ENCODE measurements around the gene LAS1L.
"Not testable (repeated sequence)": the region's sequence is repeated elsewhere in the genome, so short reads cannot be mapped to it uniquely, and the experiment has no call there.

LAS1L gene

DNA sequence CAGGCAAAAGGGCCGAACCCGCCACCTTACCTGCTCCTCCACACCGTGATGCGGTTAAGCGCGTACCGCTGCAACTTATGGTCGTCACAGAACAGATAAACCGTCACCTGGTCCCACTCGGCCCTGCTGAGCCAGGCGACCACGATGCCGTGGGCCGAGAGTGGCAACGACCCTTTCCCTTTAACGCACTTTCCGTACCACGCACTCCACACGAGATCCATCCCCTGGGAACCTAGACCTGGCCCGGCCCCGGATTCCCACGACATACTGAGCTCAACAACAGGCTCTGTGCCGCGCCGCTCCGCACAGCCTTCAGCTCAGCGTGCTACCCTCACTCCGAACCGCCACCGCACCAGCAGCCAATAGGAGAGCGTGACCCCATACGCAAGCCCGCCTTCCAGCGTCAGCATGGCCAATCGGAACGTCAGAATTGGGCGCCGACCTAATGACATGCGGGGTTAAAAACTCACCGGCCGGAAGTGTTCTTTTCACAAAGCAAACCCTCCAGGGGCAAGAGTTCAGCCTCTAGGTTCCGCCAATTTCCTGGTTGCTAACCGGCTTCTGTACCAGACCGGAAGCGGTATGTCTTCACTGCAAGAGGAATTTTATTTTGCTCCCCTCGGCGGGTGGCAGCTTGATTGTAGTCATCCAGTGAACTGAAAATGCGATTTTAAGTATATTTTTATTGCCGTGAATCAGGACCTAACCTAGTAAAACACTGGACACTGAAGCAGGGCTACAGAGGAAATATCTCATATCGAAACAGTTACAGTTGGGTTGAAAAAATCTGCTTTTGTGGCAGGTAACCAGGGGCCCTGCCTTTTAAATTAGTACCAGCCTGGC, at the start of gene LAS1L:
TSS of gene LAS1L (minus strand) at position 338 of the 843 bp plus-strand sequence. CDS start at position 266, 72 bp downstream.
- DNase-seq (ENCODE audit: low read depth): peak; percentile 82

- no peak for DNase-seq (ENCODE audit: low read depth)
Measured at GRCh38 chrX:65582450-65583082, 48.0 kb upstream of the LAS1L start.

DNA sequence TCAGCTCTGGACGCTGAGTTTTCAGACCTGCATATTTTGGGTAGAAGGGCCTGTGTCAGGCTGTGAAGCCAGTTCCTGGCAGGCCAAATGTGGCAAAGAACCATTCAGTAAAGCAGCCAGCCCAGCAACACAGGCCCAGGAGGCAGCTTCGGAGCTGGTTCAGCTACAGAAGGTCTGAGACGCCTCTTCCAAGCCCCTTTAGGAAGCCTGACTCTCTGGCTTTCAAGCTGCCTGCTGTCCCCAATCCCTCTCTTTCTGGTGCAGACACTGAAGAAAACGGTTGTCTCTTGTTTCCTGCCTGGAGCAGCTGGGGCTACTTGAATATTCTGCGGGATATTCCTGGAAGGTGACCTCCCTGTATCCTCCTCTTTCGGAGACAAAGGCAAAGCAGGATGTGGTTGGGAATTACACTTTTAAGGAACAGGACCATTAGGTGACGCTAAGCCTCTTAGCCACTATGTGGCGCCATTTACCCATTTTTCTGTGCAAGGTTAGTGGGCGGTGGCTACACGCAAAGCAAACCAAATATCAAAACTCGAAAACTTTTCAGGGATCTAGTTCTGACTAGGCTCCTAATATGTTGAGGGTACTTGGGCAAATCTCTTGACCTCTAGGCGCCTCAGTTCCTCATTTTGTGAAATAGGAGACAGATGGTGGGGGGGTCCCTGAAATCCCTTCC, 47.2 kb upstream of the LAS1L start:
- DNase-seq (ENCODE audit: low read depth): peak; percentile 31

GRCh38 chrX:65578346-65578745, 43.8 kb upstream of the LAS1L start:
- no peak for DNase-seq (ENCODE audit: low read depth)

GRCh38 chrX:65576160-65576559, 41.6 kb upstream of the LAS1L start:
- no peak for DNase-seq (ENCODE audit: low read depth)

- DNase-seq (ENCODE audit: low read depth): no peak
Measured at GRCh38 chrX:65575022-65575421, 40.4 kb upstream of the LAS1L start.

DNA sequence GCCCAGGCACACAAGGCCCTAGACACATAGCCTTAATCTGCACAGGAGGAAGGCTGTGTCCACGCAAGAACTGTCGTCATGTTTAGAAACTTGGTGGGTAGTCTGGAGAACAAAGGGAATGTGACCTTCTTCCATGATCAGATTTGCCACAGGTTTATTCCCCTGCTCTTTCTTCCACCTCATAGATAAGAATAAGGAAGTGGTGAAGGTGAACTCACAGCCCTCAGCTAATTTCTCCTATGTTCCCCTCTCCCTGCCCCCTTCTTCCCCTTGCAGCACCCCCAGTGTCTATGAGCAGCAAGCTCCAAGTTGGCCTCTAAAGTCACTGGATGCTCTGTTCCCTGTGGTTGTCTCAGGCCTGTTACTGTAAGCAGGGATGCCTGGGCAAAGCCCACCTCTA, 39.8 kb upstream of the LAS1L start:
- no peak for DNase-seq (ENCODE audit: low read depth)

DNA sequence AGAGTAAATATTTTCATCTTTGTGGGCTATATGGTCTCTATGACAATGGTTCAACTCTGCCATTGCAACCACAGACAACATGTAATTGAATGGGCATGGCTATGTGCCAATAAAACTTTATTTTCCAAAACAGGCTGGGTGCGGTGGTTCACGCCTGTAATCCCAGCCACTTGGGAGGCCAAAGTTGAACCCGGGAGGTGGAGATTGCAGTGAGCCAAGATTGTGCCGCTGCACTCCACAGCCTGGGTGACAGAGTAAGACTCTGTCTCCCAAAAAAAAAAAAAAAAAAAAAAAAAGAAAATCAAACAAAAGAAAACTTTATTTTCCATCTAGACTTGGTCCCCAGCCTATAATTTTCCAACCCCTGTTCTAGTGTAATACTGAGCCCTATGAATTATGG, 38.4 kb upstream of the LAS1L start:
- no peak for DNase-seq (ENCODE audit: low read depth)

GRCh38 chrX:65562850-65563249, 28.3 kb upstream of the LAS1L start:
- DNase-seq (ENCODE audit: low read depth): not testable (repeated sequence)

DNA sequence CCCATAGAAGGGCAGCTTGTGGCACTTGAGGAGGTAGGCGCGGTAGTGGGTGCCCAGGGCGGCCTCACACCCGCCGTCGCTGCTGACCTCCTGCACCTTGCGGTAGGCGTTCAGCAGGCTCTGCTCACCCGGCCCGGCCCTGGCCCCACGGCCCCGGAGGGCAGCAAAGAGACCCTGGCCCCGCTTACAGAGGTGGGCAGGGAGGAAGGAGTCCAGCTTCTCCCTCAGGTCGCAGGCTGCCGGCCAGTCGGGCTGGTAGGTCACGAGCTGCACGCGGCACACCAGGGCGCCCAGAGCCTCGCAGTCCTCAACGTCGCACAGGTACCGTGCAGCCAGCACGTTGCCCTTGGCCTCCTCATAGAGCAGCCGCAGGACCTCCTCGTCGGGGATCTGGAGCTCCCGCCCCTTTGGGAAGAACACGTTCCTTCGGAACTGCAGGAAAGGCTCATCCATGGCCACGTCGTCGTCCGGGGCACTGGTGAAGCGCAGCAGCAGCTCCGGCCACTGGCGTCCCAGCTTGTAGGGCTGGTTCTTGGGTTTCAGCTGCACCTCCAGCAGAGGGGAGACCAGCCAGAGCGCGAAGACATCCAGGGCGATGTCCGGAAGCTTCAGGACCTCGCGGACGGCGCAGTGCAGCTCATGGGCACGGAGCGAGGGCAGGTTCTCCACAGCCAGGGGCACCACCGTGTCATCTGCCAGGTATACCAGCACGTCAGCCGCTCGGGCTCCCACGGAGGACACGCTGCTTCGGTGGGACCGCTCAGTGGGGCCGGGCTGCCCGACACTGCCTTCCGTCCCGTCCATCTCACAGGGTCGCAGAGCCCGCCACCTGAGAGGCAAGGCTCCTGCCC, 17.1 kb upstream of the LAS1L start:
- no peak for DNase-seq (ENCODE audit: low read depth)

GRCh38 chrX:65551086-65551485, 16.5 kb upstream of the LAS1L start:
- no peak for DNase-seq (ENCODE audit: low read depth)

DNA sequence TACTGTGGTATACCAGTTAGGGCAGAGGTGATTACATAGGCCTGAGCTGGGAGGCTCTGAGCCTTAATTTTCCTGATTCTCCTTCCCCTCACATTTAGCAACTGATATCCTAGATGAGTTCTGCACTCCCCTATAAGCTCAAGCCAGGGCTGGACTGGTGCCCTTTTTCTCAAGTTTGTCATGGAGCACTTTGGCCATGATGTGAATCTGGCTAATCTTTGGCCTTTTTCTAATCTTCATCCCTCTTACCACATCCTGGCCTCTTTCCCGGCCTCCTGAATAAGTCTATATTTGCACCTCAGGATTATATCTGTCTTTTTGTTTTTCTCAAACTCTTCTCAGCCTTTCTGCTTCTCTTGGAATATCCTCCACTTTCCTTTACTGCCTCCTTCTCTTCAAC, 10.9 kb upstream of the LAS1L start:
- no peak for DNase-seq (ENCODE audit: low read depth)

- DNase-seq (ENCODE audit: low read depth): no peak
Measured at GRCh38 chrX:65537229-65537628, 2.6 kb upstream of the LAS1L start.

DNA sequence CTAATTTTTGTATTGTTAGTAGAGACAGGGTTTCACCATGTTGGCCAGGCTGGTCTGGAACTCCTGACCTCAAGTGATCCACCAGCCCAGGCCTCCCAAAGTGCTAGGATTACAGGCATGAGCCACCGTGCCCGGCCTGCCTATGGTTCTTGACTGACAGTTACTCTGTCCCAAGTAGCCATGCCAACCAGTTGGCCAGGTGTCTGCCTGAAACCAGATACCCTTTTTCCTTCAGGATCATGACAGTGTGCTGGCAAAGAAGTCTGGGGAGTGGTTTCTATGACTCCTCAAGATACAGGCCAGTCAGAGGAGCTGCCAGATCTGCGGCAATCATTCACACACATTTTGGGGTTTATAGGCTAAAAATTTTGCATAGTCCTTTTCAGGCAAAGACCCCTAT, 1.7 kb upstream of the LAS1L start:
- no peak for DNase-seq (ENCODE audit: low read depth)

DNA sequence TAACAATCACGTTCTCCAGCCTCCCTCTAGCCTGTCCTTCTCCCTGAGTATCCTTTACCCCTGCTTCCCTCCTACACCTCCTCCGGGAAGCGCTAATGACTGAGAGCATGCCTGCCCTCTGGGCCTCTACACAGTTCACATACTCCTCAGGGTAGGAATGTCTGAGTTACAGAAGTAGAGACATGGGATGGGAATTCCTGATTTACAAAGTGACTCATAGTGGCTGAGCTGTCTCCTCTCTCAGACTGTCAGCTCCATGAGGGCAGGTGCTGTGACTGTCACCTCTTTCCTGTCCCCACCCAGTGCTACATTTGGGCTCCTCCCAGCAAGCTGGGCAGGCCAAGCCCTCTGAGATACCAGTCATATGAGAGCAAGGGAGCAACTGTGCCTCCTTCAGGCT, 2.6 kb downstream of the LAS1L start:
- no peak for DNase-seq (ENCODE audit: low read depth)

- DNase-seq (ENCODE audit: low read depth): no peak
Measured at GRCh38 chrX:65528705-65529340, 5.8 kb downstream of the LAS1L start.

GRCh38 chrX:65528293-65528692, 6.3 kb downstream of the LAS1L start:
- DNase-seq (ENCODE audit: low read depth): no peak

DNA sequence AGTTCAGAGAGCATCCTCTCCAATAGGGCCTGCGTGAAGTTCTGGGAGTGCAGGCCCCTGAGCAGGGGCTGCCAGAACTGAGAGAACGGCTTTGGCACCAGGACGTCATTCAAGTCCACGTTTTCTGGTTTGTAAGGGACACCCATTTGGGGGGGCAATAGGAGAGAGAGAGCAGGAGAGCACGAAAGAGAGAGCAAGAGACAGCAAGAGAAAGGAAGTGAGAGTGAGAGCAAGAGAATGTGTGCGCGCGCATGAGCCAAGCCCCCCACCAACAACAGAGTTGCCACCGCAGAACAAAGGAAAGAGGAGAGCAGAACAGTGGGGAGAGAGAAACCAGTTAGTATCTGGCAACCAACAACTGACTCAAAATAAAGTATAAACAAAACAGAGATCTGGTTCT, 10.4 kb downstream of the LAS1L start:
- no peak for DNase-seq (ENCODE audit: low read depth)

DNA sequence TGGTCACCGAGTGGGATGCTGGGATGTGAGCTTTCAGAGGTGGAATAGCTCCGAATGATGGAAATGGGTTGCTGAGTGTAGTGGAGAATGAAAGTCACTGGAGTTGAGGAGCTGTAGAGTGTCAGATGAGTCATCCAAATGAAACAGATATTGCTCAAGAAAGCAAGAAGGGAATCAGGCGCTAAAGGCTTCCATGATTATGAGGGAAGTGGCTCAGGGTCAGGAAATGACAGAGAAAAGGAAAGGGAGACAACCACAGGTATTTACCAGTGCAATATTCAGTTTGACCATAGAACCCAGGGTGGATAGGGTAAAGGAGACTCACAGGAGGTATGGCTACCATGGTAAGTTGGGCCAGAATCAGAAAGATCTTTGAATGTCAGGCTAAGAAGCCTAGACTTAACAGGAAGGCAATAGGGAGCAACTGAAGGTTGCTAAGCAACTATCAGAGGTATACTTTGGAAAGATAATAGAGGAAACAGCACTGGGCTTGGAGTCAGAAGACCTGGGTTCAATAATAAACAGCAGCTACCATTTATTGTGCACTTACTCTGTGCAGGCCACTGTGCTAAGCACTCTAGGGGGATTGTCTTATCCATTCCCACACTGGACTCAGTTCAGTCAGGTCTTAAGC, 11.7 kb downstream of the LAS1L start:
- no peak for DNase-seq (ENCODE audit: low read depth)

DNA sequence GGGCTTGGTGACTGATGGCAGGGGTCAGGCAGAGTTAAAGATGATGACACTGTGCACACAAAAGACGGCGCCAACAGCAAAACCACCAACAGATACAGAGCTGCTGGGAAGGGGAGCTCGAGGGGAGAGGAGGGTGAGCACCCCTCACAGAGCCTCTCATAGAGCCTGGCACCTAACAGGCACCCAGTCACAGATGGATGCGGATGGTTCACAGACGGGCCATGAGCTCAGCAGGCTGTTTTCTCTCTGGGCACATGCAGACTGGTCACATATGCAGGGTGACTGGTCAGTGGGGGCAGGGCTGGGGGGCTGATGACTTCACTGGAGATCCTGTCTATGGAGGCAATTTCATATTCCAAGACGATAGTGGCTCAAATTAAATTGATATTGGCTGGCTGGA, 15.1 kb downstream of the LAS1L start:
- not testable (repeated sequence) for DNase-seq (ENCODE audit: low read depth)

- DNase-seq (ENCODE audit: low read depth): not testable (repeated sequence)
Measured at GRCh38 chrX:65518980-65519379, 15.6 kb downstream of the LAS1L start.

Measured in stimulated activated CD4-positive, alpha-beta T cell treated with anti-CD3 and anti-CD28 coated beads, Interleukin-2, amount 100 ng/mL, for 4 hours (primary cell).